22Rv1 (cell line): ENCODE measurements around the gene RAB31.

ENCODE experiments used
- CTCF ChIP-seq: fragments of 450-650 bp; IDR thresholded peaks from 2 replicates; pipeline ENCODE4 v1.5.1; 2017; ENCODE audit warnings: mild to moderate bottlenecking
- ZFX ChIP-seq: fragments of 450-650 bp; IDR thresholded peaks from 2 replicates; pipeline ENCODE4 v1.6.1; 2017; ENCODE audit warnings: antibody characterized with exemption, borderline replicate concordance

GRCh38 chr18:9720327-9720726 is 12.2 kb downstream of the RAB31 start:
- TF ChIP-seq CTCF (no peak), ZFX (no peak)
